ENCODE results near the gene NOLC1.

The NOLC1 gene

DNA sequence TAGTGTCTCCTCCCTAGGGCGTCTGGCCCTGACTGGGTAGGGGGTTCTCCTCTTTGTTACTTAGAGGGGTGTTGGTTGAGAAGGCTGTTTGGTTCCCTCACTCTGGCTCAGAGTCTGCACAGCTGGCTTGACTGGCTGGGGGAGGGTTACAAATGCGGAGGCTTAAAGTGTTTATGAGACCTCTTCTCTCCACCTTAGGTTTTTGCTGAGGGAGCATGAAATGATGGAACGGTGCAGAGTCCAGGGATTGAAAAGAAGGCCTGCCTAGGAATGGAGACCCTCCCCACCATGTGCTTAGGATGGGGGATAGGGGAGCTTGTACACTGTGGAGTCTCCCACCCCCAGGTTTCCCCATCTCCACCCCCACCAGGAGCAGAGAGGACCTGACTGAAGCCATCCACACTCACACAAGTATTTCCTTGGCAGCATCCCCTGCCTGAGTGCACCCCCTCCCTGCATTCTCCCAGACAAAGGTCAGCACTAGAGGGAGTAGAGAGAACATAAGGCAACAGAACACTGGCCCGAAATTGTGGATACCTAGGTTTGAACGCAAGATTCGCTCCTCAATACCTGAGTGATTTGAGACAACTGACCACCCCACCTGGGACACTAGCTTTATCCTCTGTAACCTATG, 30.3 kb upstream of the NOLC1 start:
- peak; percentile 36 for DNase-seq (ENCODE audit: low read depth)

DNA sequence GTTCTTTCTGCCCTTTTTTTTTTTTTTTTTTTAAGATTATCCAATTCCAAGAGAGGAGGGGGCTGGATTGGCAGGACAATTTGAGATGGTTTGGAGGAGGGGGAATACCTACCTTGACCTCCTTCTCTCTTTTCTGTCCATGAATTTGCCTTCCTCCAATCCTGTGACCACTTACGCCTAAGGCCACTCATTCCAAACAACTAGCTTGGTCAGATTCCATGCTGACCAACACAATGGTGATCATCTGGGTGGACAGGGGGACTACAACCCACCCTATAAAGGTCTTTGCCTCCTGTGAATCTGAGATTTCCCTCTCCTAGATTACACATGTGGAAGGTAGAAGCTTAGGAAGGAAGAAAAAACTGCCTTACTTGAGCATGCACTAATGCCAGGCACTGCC, 29.7 kb upstream of the NOLC1 start:
- no peak for DNase-seq (ENCODE audit: low read depth)

DNA sequence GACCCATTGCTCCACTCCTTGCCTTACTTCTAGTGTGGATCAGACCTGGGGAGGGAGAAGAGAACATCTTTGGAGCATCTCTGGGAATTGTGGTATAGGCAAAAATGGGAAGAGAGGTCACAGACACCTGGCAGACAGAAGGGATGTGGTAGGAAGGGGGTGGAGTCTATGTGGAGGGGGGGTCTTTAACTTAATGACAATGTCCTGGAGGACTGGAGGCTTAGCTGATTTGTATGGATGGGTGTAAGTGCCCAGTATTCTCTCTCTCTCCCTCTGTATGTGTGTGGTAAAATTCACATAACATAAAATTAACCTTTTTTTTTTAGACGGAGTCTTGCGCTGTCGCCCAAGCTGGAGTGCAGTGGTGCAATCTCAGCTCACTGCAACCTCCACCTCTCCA, 29.0 kb upstream of the NOLC1 start:
- DNase-seq (ENCODE audit: low read depth), result no peak

DNA sequence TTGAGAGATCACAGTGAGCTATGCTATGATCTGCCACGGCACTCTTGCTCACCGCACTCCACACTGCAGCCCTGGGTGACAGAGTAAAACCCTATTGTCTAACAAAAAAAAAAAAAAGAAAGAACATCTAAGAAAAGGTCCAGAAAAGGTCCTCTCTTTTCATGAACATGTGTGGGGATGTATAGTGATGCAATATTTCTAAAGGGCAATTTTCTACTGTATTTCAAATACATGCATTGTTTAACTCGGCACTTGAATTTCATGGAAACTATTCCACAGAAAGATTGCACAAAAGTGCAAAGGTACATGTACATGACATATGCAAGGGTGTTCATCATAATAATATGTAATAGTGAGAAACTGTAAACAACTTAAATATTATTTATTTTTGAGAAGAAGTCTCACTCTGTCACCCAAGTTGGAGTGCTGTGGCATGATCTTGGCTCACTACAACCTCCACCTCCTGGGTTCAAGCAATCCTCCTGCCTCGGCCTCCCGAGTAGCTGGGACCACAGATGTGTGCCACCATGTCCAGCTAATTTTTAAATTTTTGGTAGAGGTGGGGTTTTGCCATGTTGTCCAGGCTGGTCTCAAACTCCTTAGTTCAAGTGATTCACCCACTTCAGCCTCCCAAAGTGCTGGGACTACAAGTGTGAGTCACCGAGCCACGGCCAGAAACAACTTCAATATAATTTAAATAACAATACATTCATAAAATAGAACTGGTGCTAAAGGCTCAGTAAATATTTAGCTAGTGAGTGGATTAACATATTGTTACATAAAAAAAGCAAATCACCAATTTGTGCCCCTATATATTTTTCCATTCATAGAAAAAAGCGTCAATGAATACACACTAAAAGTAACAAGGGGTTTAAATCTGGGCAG, 20.7 kb upstream of the NOLC1 start:
- no peak for DNase-seq (ENCODE audit: low read depth)

DNA sequence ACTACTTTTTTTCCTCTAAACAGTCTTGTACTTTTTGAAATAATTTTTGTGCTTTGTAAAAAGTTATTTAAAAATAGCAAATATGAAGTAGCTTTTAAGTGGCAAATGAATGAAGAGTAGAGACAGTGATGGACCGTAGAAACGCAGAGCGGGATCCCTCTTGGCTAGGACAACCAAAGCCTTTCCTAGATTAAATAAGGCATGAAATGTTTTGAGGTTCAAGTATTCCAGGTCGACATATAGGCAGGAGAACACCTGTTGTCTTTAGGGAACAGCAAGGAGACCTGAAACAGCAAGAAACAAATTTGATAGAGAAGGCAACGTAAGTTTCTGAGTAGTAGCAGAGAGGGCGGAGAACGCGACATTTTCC, 20.0 kb upstream of the NOLC1 start:
- no peak for DNase-seq (ENCODE audit: low read depth)

DNA sequence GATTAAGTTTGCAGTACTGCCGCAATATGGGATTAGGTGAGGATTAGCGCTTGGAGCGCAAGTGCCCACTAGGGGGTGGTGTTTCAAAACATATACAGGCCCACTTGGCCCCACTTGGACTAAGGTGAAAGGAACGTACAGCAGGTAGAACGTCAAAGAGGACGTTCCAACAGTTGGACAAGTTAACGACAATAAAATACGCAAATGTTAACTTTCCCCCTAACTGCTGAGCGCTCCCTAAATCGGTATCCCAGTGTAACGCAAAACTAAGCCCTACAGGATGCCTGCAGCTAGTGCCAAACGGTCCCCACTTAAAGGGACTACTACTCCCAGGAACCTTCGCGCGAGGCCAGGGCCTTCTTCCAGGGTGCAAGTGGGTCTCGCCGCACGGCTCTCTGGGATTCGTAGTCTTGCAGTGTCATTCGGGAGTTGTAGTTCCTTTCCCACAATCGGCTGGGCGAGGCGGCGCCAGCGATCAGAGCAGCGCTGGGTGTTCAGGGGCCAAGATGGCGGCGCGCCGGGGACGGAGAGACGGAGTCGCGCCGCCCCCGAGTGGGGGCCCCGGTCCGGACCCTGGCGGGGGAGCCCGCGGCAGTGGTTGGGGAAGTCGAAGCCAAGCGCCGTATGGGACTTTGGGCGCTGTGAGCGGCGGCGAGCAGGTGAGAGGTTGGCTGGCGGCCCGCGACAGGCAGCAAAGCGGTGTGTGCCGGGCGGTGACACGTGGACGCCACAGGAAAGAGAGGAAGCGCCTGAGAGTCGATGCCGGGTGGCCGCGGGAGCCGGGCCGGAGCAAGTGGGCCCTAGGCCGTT, 19.4 kb upstream of the NOLC1 start, which contains the start of gene PPRC1:
Gene PPRC1 (plus strand): TSS at position 478 of the 810 bp plus-strand sequence. CDS start 29 bp downstream, at position 507.
- DNase-seq (ENCODE audit: low read depth), result peak; percentile 99

DNA sequence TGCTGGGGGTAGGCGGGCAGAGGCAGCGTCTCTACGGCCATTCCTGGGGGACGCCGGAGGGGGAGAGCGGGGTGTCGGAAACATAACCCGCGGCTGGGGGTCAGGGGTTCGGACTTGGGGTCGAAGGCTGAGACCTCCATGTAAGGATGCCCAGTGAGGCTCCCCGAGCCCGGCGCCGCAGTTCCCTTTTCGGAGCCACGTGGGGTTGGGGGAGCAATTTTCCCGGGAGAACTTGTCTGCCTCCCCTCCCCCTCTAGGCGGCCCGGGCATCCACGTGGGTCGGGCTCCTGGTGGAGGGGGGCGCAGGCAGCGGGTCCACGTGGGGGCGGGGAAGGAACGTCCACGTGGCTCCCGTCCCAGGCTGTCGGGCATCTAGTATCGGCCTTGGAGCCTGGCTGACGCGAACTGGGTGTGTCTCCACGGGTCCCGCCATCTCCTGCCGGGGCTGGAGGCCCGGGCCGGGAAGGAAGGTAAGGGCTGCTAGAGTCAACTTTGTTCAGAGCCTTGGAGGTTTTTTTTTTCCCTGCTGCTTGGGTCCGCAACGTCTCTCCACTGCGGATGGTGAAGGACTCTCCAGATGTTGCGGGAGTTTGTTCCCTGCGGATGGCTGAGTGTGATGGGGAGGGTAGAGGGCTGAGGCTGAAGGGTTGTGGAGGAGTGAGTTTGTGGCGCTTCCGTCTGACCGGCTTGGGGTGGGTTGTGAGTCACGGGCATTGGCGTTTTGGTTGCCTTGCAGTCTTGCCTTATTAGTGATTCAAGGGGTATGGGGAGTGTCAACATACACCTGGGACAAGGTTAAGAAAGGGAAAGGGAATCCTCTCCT, 18.6 kb upstream of the NOLC1 start:
- peak; percentile 70 for DNase-seq (ENCODE audit: low read depth)

DNA sequence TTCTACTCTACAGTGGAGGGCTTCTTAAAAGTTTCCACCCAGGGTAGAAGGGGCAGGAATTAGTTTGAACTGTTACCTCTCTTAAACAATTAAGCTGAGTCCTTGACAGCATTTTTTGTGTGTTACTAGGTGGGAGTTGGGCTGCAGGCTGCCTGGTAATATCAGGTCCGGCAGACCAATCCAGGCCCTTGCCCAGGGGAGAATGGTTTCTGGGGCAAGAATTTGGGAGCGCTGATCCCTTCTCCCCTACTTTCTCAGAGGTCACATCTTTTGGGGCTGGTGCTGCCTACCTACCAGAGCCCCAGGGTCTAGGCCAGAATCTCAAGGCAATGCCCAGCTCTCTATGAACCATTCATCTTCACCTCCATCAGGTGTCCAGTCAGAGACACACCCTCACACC, 17.8 kb upstream of the NOLC1 start:
- no peak for DNase-seq (ENCODE audit: low read depth)

DNA sequence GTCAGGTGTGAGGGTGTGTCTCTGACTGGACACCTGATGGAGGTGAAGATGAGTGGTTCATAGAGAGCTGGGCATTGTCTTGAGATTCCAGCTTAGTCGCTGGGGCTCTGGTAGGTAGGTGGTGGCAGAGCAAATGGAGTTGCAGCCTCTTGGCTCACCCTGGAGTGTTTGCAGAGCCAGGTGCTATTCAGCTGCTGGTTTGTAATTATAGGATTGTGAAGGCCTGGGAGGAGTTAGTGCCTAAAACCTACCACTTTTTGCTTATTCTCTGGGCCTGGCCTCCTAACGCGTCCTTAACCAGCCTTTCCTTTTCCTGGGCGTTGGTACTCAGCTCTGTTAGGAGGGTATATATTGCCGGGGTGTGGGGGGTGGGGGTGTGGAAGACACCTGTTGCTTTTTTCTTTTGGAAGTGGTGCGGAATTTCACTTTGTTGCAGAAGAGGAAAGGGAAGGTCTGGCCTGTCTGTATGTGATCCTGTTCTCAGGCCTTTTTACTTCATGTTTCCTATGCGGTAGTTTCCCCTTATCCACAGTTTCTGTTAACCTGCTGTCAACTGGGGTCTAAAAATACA, 16.1 kb upstream of the NOLC1 start:
- no peak for DNase-seq (ENCODE audit: low read depth)

DNA sequence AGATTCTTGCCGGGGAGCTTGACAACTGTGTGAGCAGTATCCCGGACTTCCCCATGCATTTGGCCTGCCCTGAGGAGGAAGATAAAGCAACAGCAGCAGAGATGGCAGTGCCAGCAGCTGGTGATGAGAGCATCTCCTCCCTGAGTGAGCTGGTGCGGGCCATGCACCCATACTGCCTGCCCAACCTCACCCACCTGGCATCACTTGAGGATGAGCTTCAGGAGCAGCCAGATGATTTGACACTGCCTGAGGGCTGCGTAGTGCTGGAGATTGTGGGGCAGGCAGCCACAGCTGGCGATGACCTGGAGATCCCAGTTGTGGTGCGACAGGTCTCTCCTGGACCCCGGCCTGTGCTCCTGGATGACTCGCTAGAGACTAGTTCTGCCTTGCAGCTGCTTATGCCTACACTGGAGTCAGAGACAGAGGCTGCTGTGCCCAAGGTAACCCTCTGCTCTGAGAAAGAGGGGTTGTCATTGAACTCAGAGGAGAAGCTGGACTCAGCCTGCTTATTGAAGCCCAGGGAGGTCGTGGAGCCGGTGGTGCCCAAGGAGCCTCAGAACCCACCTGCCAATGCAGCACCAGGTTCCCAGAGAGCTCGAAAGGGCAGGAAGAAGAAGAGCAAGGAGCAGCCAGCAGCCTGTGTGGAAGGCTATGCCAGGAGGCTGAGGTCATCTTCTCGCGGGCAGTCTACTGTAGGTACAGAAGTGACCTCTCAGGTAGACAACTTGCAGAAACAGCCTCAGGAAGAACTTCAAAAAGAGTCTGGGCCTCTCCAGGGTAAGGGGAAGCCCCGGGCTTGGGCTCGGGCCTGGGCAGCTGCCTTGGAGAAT, 12.7 kb upstream of the NOLC1 start:
- no peak for DNase-seq (ENCODE audit: low read depth)

DNA sequence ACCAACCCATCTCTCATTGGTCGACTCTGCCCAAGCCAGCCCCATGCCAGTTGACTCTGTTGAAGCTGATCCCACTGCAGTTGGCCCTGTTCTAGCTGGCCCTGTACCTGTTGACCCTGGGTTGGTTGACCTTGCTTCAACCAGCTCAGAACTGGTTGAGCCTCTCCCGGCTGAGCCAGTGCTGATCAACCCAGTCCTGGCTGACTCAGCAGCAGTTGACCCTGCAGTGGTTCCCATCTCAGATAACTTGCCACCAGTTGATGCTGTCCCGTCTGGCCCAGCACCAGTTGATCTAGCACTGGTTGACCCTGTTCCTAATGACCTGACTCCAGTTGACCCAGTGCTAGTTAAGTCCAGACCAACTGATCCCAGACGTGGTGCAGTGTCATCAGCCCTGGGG, 12.0 kb upstream of the NOLC1 start:
- DNase-seq (ENCODE audit: low read depth), result no peak

DNA sequence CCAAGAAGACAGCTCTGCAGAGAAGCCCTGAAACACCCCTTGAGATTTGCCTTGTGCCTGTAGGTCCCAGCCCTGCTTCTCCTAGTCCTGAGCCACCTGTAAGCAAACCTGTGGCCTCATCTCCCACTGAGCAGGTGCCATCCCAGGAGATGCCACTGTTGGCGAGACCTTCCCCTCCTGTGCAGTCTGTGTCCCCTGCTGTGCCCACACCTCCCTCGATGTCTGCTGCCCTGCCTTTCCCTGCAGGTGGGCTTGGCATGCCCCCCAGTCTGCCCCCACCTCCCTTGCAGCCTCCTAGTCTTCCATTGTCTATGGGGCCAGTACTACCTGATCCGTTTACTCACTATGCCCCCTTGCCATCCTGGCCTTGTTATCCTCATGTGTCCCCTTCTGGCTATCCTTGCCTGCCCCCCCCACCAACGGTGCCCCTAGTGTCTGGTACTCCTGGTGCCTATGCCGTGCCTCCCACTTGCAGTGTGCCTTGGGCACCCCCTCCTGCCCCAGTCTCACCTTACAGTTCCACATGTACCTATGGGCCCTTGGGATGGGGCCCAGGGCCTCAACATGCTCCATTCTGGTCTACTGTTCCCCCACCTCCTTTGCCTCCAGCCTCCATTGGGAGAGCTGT, 11.2 kb upstream of the NOLC1 start:
- no peak for DNase-seq (ENCODE audit: low read depth)

DNA sequence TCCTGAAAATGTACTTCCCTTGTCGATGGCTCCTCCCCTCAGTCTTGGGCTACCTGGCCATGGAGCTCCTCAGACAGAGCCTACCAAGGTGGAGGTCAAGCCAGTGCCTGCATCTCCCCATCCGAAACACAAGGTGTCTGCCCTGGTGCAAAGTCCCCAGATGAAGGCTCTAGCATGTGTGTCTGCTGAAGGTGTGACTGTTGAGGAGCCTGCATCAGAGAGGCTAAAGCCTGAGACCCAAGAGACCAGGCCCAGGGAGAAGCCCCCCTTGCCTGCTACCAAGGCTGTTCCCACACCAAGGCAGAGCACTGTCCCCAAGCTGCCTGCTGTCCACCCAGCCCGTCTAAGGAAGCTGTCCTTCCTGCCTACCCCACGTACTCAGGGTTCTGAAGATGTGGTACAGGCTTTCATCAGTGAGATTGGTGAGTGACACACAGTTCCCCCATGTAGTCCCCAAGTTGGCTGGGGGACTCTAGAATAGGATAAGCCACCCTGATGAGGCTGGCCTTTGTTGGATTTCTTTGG, 10.5 kb upstream of the NOLC1 start:
- DNase-seq (ENCODE audit: low read depth), result no peak

DNA sequence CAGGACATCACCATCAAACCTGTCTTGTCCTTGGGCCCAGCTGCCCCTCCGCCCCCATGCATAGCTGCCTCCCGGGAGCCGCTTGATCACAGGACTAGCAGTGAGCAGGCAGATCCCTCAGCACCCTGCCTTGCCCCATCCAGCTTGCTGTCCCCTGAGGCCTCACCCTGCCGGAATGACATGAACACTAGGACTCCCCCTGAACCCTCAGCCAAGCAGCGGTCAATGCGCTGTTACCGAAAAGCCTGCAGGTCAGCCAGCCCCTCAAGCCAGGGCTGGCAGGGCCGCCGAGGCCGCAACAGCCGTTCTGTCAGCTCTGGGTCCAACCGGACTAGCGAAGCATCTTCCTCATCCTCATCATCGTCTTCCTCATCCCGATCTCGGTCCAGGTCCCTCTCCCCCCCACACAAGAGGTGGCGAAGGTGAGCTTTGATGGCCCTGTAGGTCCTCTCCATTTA, 5.2 kb upstream of the NOLC1 start:
- DNase-seq (ENCODE audit: low read depth), result no peak

DNA sequence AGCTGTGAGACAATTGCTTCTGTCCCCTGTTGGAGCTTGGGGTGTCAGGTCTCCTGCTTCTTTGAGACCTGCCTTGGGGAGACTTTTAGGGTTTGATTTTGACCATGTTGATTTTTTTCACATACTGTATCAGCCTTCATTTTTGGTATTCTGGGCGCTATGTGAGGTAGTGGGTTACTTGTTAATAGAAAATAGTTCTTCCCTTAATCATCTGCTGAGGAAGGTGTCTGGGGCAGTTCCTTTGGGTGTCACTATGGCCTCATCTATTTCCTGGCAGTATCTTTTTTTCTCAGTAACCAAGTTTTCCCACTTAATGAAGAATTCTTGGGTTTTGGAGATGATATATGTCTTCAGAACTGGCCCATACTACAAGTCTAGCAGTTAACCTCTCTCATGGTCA, 4.6 kb upstream of the NOLC1 start:
- no peak for DNase-seq (ENCODE audit: low read depth)

DNA sequence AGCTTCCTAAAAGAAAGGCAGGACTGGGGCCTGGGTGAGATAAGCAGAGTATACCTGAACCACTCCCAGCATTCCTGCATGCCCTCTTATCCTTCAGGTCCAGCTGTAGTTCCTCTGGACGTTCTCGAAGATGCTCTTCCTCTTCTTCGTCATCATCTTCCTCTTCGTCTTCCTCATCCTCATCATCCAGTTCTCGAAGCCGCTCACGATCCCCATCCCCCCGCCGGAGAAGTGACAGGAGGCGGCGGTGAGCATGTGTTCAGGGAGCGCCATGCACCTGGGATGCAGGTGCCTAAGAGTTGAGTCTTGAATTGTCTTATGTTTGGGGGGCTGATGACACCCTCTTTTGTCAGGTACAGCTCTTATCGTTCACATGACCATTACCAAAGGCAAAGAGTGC, 3.9 kb upstream of the NOLC1 start:
- DNase-seq (ENCODE audit: low read depth), result no peak

DNA sequence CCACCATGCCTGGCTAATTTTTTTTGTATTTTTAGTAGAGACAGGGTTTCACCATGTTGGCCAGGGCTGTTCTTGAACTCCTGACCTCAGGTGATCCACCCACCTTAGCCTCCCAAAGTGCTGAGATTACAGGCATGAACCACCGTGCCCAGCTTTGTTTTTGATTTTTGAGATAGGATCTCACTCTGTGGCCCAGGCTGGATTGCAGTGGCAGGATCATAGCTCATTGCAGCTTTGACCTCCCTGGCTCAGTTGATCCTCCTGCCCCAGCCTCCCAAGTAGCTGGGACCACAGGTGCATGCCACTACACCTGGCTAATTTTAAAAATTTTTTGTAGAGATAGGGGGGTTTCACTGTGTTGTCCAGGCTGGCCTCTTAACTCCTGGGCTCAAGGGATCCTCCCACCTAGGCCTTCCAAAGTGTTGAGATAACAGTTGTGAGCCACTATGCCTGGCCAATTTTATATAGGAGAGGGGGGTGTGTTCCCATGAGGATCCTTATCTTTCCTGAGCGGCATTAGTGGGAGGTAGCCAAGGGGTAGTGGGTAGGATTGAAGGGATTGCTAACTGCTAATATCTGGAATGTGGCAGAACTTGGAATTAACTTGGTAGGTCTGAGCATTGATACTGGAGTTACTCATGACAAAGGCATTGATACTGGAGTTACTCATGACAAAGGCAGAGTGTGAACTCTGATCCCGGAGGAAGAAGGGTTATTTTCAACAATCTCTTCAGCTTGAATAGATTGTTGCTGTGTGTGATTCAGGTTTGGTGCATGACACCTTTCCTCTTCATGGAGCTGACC, 1.0 kb upstream of the NOLC1 start:
- peak; percentile 70 for DNase-seq (ENCODE audit: low read depth)

DNA sequence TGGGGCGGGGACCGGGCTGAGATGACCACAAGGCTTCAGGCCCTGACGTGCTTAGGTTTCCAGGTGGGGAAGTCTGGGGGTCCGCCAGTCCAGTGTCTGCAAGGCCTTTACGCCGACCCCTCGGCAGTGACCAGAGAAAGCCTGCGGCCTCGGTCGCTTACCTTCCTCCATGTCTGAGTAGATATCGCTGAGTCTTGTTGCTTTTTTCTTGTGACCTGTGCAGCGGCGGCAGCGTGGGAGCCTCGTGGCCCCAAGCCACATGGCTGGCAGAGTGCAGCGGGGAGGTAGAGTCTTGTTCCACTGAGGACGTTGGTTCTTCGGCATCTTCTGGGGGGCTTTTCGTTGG, 329 bp downstream of the NOLC1 start:
- DNase-seq (ENCODE audit: low read depth), result peak; percentile 12

DNA sequence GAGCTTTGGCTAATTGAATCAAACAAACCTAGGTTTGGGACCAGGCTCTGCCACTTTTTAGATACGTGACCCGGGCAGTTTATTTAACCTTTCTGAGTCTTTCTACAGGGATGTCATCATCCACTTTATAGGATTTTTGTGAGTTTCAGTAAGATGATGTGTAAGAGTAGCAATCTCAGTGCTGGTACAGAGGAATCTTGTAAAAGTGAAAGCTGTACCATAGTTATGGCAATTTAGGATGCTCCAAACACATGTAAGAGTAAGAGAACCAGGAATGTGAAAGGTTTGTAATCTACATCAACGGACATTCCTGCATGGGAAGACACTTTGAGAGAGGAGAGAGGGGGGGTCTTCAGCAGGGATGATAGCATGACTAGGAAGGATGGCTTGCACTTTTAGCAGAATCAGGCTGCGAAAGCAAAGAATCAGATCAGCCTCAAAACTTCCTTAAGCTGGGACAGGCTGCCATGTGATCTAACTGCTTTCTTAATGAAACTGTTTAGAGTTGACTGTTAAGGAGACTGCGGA, 968 bp downstream of the NOLC1 start:
- no peak for DNase-seq (ENCODE audit: low read depth)

Measured in amniotic epithelial cell (primary cell).